GM23338 (cell line): ENCODE data around the gene GPR82. TPM values are rescaled to one million over a fixed set of nuclear protein-coding genes. Genes with fewer than 3 reads are reported as not detected.
"Not testable (repeated sequence)": the region's sequence is repeated elsewhere in the genome, so short reads cannot be mapped to it uniquely, and the experiment has no call there.

Experiments
- ATAC-seq: fragments of 200-7000 bp; cut with Tn5 transposase; 3 replicates; pipeline ENCODE4 v1.9.1; 2020
- DNase-seq: peaks from one replicate; pipeline ENCODE4 v3.0.0-alpha.2; 2015; ENCODE audit warnings: low spot score
- H2AFZ ChIP-seq: fragments of 200-600 bp; sonication (generic); 2 replicates; pipeline ENCODE4 v1.8.0; 2016; ENCODE audit warnings: antibody characterized with exemption, mild to moderate bottlenecking, moderate library complexity
- H3F3A ChIP-seq: fragments of 200-600 bp; sonication (generic); replicated peaks from 2 replicates; pipeline ENCODE4 v1.8.0; 2017; ENCODE audit warnings: antibody characterized with exemption, mixed run types, low read depth
- H3K27ac ChIP-seq: fragments of 200-600 bp; sonication (generic); 2 replicates; pipeline ENCODE4 v1.6.1; 2016; ENCODE audit warnings: low read depth
- H3K27me3 ChIP-seq: fragments of 200-600 bp; sonication (generic); 2 replicates; pipeline ENCODE4 v1.8.0; 2016; ENCODE audit warnings: mild to moderate bottlenecking, mixed run types, moderate library complexity; ENCODE audit not compliant: insufficient read depth
- H3K36me3 ChIP-seq: fragments of 200-600 bp; sonication (generic); 2 replicates; pipeline ENCODE4 v1.8.0; 2016; ENCODE audit warnings: mild to moderate bottlenecking; ENCODE audit not compliant: insufficient read depth
- H3K4me1 ChIP-seq: fragments of 200-600 bp; sonication (generic); 2 replicates; pipeline ENCODE4 v1.8.0; 2016; ENCODE audit warnings: mild to moderate bottlenecking, moderate library complexity; ENCODE audit not compliant: insufficient read depth
- H3K4me2 ChIP-seq: fragments of 200-600 bp; sonication (generic); 2 replicates; pipeline ENCODE4 v1.7.1; 2017; ENCODE audit warnings: mixed run types
- H3K4me3 ChIP-seq: fragments of 200-600 bp; sonication (generic); 2 replicates; pipeline ENCODE4 v1.6.1; 2016; ENCODE audit warnings: mixed run types
- H3K79me2 ChIP-seq: fragments of 200-600 bp; sonication (generic); replicated peaks from 2 replicates; pipeline ENCODE4 v1.8.0; 2017; ENCODE audit warnings: mild to moderate bottlenecking; ENCODE audit not compliant: insufficient read depth
- H3K9me2 ChIP-seq: fragments of 200-600 bp; sonication (generic); 2 replicates; pipeline ENCODE4 v1.8.0; 2017; ENCODE audit not compliant: insufficient read depth
- H4K20me1 ChIP-seq: fragments of 200-600 bp; sonication (generic); replicated peaks from 2 replicates; pipeline ENCODE4 v1.8.0; 2017; ENCODE audit warnings: mild to moderate bottlenecking; ENCODE audit not compliant: insufficient read depth
- H3K27ac Mint-ChIP-seq: 2 replicates; pipeline ENCODE4 v1.8.0; 2020; ENCODE audit warnings: inconsistent platforms, mild to moderate bottlenecking, moderate library complexity, mixed read lengths
- H3K27me3 Mint-ChIP-seq: 3 replicates; pipeline ENCODE4 v1.8.0; 2022; ENCODE audit warnings: low read depth, mild to moderate bottlenecking, moderate library complexity, mixed read lengths, inconsistent platforms; ENCODE audit not compliant: insufficient read depth, poor library complexity
- H3K36me3 Mint-ChIP-seq: 3 replicates; pipeline ENCODE4 v1.8.0; 2021; ENCODE audit warnings: low read depth, mild to moderate bottlenecking, inconsistent platforms, moderate library complexity, mixed read lengths
- H3K4me1 Mint-ChIP-seq: 3 replicates; pipeline ENCODE4 v1.8.0; 2020; ENCODE audit warnings: mild to moderate bottlenecking, inconsistent platforms, mixed read lengths
- H3K4me3 Mint-ChIP-seq: 3 replicates; pipeline ENCODE4 v1.8.0; 2021; ENCODE audit warnings: moderate library complexity, mild to moderate bottlenecking, inconsistent platforms, mixed read lengths
- H3K9me3 Mint-ChIP-seq: 3 replicates; pipeline ENCODE4 v1.8.0; 2020; ENCODE audit warnings: moderate library complexity, mild to moderate bottlenecking, inconsistent platforms, mixed read lengths
- CTCF ChIP-seq, 2 experiments: fragments of 200-600 bp in 1 of 2; sonication (generic) in 1 of 2; conservative IDR thresholded peaks; 2 replicates each; pipeline versions ENCODE4 v1.5.1 to v1.6.1; 2016 to 2017; ENCODE audit warnings: antibody characterized with exemption in 2 of 2, low read depth in 2 of 2, mild to moderate bottlenecking in 2 of 2, moderate library complexity in 1 of 2
- EZH2 ChIP-seq: fragments of 200-600 bp; sonication (generic); IDR thresholded peaks from one replicate; pipeline ENCODE4 v1.8.0; 2017; ENCODE audit warnings: antibody characterized with exemption, mild to moderate bottlenecking, low read depth; ENCODE audit not compliant: unreplicated experiment
- EZH2phosphoT487 ChIP-seq: fragments of 200-600 bp; sonication (generic); IDR thresholded peaks from one replicate; pipeline ENCODE4 v1.8.1; 2018; ENCODE audit warnings: antibody characterized with exemption; ENCODE audit not compliant: unreplicated experiment
- JUNB ChIP-seq: IDR thresholded peaks from one replicate; pipeline ENCODE4 v1.6.1; 2016; ENCODE audit warnings: antibody characterized with exemption; ENCODE audit not compliant: unreplicated experiment
- NANOG ChIP-seq: IDR thresholded peaks from 2 replicates; pipeline ENCODE4 v1.6.1; 2016; ENCODE audit warnings: antibody characterized with exemption, borderline replicate concordance
- POLR2AphosphoS5 ChIP-seq: IDR thresholded peaks from 2 replicates; pipeline ENCODE4 v1.6.1; 2016; ENCODE audit warnings: antibody characterized with exemption, low read depth
- REST ChIP-seq: IDR thresholded peaks from one replicate; pipeline ENCODE4 v1.6.1; 2018; ENCODE audit warnings: antibody characterized with exemption; ENCODE audit not compliant: unreplicated experiment
- ZNF331 ChIP-seq: fragments of 250-450 bp; sonication (Bioruptor Pico); IDR thresholded peaks from 2 replicates; pipeline ENCODE4 v1.5.0; 2020; ENCODE audit warnings: low read depth, mild to moderate bottlenecking, moderate library complexity
- ZNF462 ChIP-seq: fragments of 250-450 bp; sonication (Bioruptor Pico); IDR thresholded peaks from 2 replicates; pipeline ENCODE4 v1.5.0; 2020; ENCODE audit warnings: mild to moderate bottlenecking, moderate library complexity
- long read RNA-seq: library from polyadenylated mRNA; unstranded; transcript quantifications from one replicate; pipeline ENCODE4 v2.0.0, GENCODE V29; 2020; ENCODE audit not compliant: unreplicated experiment
- polyA plus RNA-seq: library from polyadenylated mRNA; unstranded; fragments of >200 nt; fragmentation: Nextera tagmentation; extraction: Ambion mirVana; gene quantifications from 2 replicates; pipeline ENCODE4 v1.2.1, GENCODE V29; 2016
- total RNA-seq: library from RNA; depleted of rRNA; stranded (reverse); fragments of >200 nt; shearing (Covaris generic); gene quantifications from 2 replicates; pipeline ENCODE4 v1.2.3, GENCODE V29; 2014; rRNA removed

Gene GPR82
- total RNA-seq = not detected in 2 replicates
- 0.32 and 0.35 TPM in 2 replicates for polyA plus RNA-seq
- long read RNA-seq = 0 reads

- Mint-ChIP-seq H3K4me1 (no peaks in the 10 kb centered on the region), H3K36me3 (peaks cover 28% of the 10 kb centered on the region), H3K9me3 (peaks cover 14% of the 10 kb centered on the region), H3K27ac (no peak within 1 kb of the TSS), H3K4me3 (no peak within 1 kb of the TSS), H3K27me3 (peaks cover 2% of the 10 kb centered on the region)
- Histone ChIP-seq H3F3A (no peaks in the 10 kb centered on the region), H3K4me1 (no peaks in the 10 kb centered on the region), H3K27ac (no peak within 1 kb of the TSS), H3K4me3 (no peak within 1 kb of the TSS), H3K4me2 (no peak within 1 kb of the TSS), H2AFZ (no peak within 1 kb of the TSS), H3K9me2 (no peaks in the 10 kb centered on the region), H3K79me2 (no peaks in the 10 kb centered on the region), H3K36me3 (no peaks in the 10 kb centered on the region), H4K20me1 (no peaks in the 10 kb centered on the region), H3K27me3 (no peaks in the 10 kb centered on the region)
- ATAC-seq (no peak), DNase-seq (no peak)
- TF ChIP-seq ZNF462 (CRISPR knock-in tag) (no peak), NANOG (no peak), EZH2 (no peak), CTCF (conservative IDR thresholded peaks at IDR 0.05; ENCODE audit: low read depth in 2 of 2) (no peak), JUNB (no peak), POLR2AphosphoS5 (no peak), REST (no peak), ZNF331 (CRISPR knock-in tag) (no peak), EZH2phosphoT487 (no peak)
Observed at GRCh38 chrX:41723826-41724225, at the start of gene GPR82. GPR82 (plus strand) TSS chrX:41724181; CDS start chrX:41727027, 2,846 bp downstream.

- H3K27me3 Mint-ChIP-seq, H3K79me2 ChIP-seq, H3K27me3 ChIP-seq, H3K36me3 Mint-ChIP-seq, ATAC-seq, H3K27ac Mint-ChIP-seq, H3F3A ChIP-seq, H3K4me1 ChIP-seq, H3K36me3 ChIP-seq, H4K20me1 ChIP-seq, H3K4me3 Mint-ChIP-seq, H2AFZ ChIP-seq, H3K4me2 ChIP-seq, H3K9me3 Mint-ChIP-seq, H3K27ac ChIP-seq, DNase-seq, H3K9me2 ChIP-seq, H3K4me3 ChIP-seq: not testable (repeated sequence)
- H3K4me1 Mint-ChIP-seq = peaks cover 14% of the 10 kb centered on the region
Observed at GRCh38 chrX:41676361-41676760, 47.6 kb upstream of the GPR82 start.
